Activated T-helper 9 cell treated with anti-CD3 and anti-CD28 coated beads, Interleukin-2, amount 50 U/mL, for 16 hours (primary cell): Measurements from ENCODE around the gene TMEM81.

ENCODE experiments used
- DNase-seq: peaks from one replicate; pipeline ENCODE4 v3.0.0-alpha.2; 2020; ENCODE audit warnings: low read depth

Gene TMEM81

GRCh38 chr1:205084360-205084759 is at the start of gene TMEM81:
TSS of gene TMEM81 (minus strand) at chr1:205084460. CDS start at chr1:205084320, 140 bp downstream.
- DNase-seq, result no peak

GRCh38 chr1:205133287-205133686 is 49.0 kb upstream of the TMEM81 start:
- no peak for DNase-seq

GRCh38 chr1:205129447-205130029 is 45.3 kb upstream of the TMEM81 start:
- DNase-seq, result no peak

GRCh38 chr1:205128050-205128449 is 43.8 kb upstream of the TMEM81 start:
- DNase-seq, result no peak

- DNase-seq, result no peak
Measured at GRCh38 chr1:205127646-205128045, 43.4 kb upstream of the TMEM81 start.

- no peak for DNase-seq
Measured at GRCh38 chr1:205124726-205125125, 40.5 kb upstream of the TMEM81 start.

- no peak for DNase-seq
Measured at GRCh38 chr1:205122489-205122882, 38.2 kb upstream of the TMEM81 start.

GRCh38 chr1:205121660-205122488 is 37.6 kb upstream of the TMEM81 start, which contains the start of gene RBBP5:
TSS of gene RBBP5 (minus strand) at chr1:205121978. CDS start at chr1:205121873, 105 bp downstream.
- peak; percentile 92 for DNase-seq

GRCh38 chr1:205118752-205119151 is 34.5 kb upstream of the TMEM81 start:
- no peak for DNase-seq

GRCh38 chr1:205111354-205111753 is 27.1 kb upstream of the TMEM81 start:
- DNase-seq, result no peak

GRCh38 chr1:205109711-205110110 is 25.5 kb upstream of the TMEM81 start:
- DNase-seq, result no peak

GRCh38 chr1:205109269-205109668 is 25.0 kb upstream of the TMEM81 start:
- DNase-seq, result no peak

GRCh38 chr1:205108464-205108863 is 24.2 kb upstream of the TMEM81 start:
- DNase-seq, result no peak

- no peak for DNase-seq
Measured at GRCh38 chr1:205107327-205107726, 23.1 kb upstream of the TMEM81 start.

GRCh38 chr1:205102404-205102803 is 18.1 kb upstream of the TMEM81 start:
- no peak for DNase-seq

GRCh38 chr1:205098242-205098641 is 14.0 kb upstream of the TMEM81 start:
- DNase-seq, result no peak

GRCh38 chr1:205095422-205095821 is 11.2 kb upstream of the TMEM81 start:
- no peak for DNase-seq

- no peak for DNase-seq
Measured at GRCh38 chr1:205091043-205091740, 6.9 kb upstream of the TMEM81 start.

- DNase-seq, result no peak
Measured at GRCh38 chr1:205088341-205088740, 4.1 kb upstream of the TMEM81 start.

- no peak for DNase-seq
Measured at GRCh38 chr1:205082431-205082830, 1.8 kb downstream of the TMEM81 start.

GRCh38 chr1:205077934-205078311 is 6.3 kb downstream of the TMEM81 start:
- no peak for DNase-seq

- DNase-seq, result no peak
Measured at GRCh38 chr1:205077158-205077933, 6.9 kb downstream of the TMEM81 start.
